Measurements from ENCODE around the gene HDAC4. TPM values are rescaled to one million over a fixed set of nuclear protein-coding genes. Genes with fewer than 3 reads are reported as not detected.

Gene HDAC4
- total RNA-seq, 1 donor from 2014 or later: 11.8 TPM

GRCh38 chr2:239117831-239118230 is 283.0 kb downstream of the HDAC4 start:
- Histone ChIP-seq H3K9ac (ENCODE audit: low read length) (no peak overlapping the region), H3K9me3 (ENCODE audit: insufficient read depth, low read depth, low read length) (no peaks in the 10 kb centered on the region), H3K27ac (ENCODE audit: low read depth, low read length) (no peak overlapping the region), H3K4me3 (ENCODE audit: insufficient read depth, low read depth, low read length) (no peak overlapping the region), H3K4me2 (ENCODE audit: low read length) (no peak overlapping the region), H2AFZ (ENCODE audit: low read depth, low read length) (no peak overlapping the region), H3K79me2 (ENCODE audit: insufficient read depth, low read length) (no peaks in the 10 kb centered on the region), H3K27me3 (ENCODE audit: insufficient read depth, low read length) (no peaks in the 10 kb centered on the region), H4K20me1 (ENCODE audit: insufficient read depth, low read length) (no peaks in the 10 kb centered on the region), H3K4me1 (ENCODE audit: insufficient read depth, low read length) (peaks cover 9% of the 10 kb centered on the region), H3K36me3 (ENCODE audit: insufficient read depth, low read length) (no peaks in the 10 kb centered on the region)
- Mint-ChIP-seq H3K27me3 (ENCODE audit: low read depth, unreplicated experiment) (peaks cover 4% of the 10 kb centered on the region), H3K4me3 (ENCODE audit: unreplicated experiment) (no peak overlapping the region), H3K36me3 (ENCODE audit: low read depth, unreplicated experiment) (peaks cover 3% of the 10 kb centered on the region), H3K9me3 (ENCODE audit: unreplicated experiment) (no peaks in the 10 kb centered on the region), H3K4me1 (ENCODE audit: low read depth, unreplicated experiment) (peaks cover 10% of the 10 kb centered on the region), H3K27ac (ENCODE audit: unreplicated experiment) (no peak overlapping the region)
- FAIRE-seq (no peak), DNase-seq (ENCODE audit: low read depth) (no peak)
- no peak for TF ChIP-seq EZH2 (IDR thresholded peaks at IDR 0.05; ENCODE audit: insufficient read depth, low read length)
- no peak for TF ChIP-seq CTCF (IDR thresholded peaks at IDR 0.05; ENCODE audit: insufficient read depth, low read depth, low read length)

- no peaks in the 10 kb centered on the region for H3K9me3 Mint-ChIP-seq (ENCODE audit: unreplicated experiment)
- no peaks in the 10 kb centered on the region for H3K9me3 ChIP-seq (ENCODE audit: insufficient read depth, low read depth, low read length)
- peaks cover 4% of the 10 kb centered on the region for H3K27me3 Mint-ChIP-seq (ENCODE audit: low read depth, unreplicated experiment)
- no peak overlapping the region for H3K4me3 ChIP-seq (ENCODE audit: insufficient read depth, low read depth, low read length)
- H3K27ac ChIP-seq (ENCODE audit: low read depth, low read length): no peak overlapping the region
- DNase-seq (ENCODE audit: low read depth): peak; percentile 45
- no peak overlapping the region for H3K4me2 ChIP-seq (ENCODE audit: low read length)
- FAIRE-seq: no peak
- H3K4me1 ChIP-seq (ENCODE audit: insufficient read depth, low read length): peaks cover 9% of the 10 kb centered on the region
- peaks cover under 1% of the 10 kb centered on the region for H3K36me3 Mint-ChIP-seq (ENCODE audit: low read depth, unreplicated experiment)
- no peaks in the 10 kb centered on the region for H3K27me3 ChIP-seq (ENCODE audit: insufficient read depth, low read length)
- TF ChIP-seq EZH2 (IDR thresholded peaks at IDR 0.05; ENCODE audit: insufficient read depth, low read length) (no peak), CTCF (IDR thresholded peaks at IDR 0.05; ENCODE audit: insufficient read depth, low read depth, low read length) (no peak)
- no peaks in the 10 kb centered on the region for H4K20me1 ChIP-seq (ENCODE audit: insufficient read depth, low read length)
- H3K9ac ChIP-seq (ENCODE audit: low read length): no peak overlapping the region
- H3K79me2 ChIP-seq (ENCODE audit: insufficient read depth, low read length): no peaks in the 10 kb centered on the region
- no peak overlapping the region for H3K4me3 Mint-ChIP-seq (ENCODE audit: unreplicated experiment)
- H3K36me3 ChIP-seq (ENCODE audit: insufficient read depth, low read length): no peaks in the 10 kb centered on the region
- peaks cover 10% of the 10 kb centered on the region for H3K4me1 Mint-ChIP-seq (ENCODE audit: low read depth, unreplicated experiment)
- no peak overlapping the region for H3K27ac Mint-ChIP-seq (ENCODE audit: unreplicated experiment)
- no peak overlapping the region for H2AFZ ChIP-seq (ENCODE audit: low read depth, low read length)
Observed at GRCh38 chr2:239116456-239117246, 284.2 kb downstream of the HDAC4 start.

GRCh38 chr2:239115616-239116015 is 285.2 kb downstream of the HDAC4 start:
- no peak overlapping the region for H3K27ac ChIP-seq (ENCODE audit: low read depth, low read length)
- no peaks in the 10 kb centered on the region for H4K20me1 ChIP-seq (ENCODE audit: insufficient read depth, low read length)
- TF ChIP-seq EZH2 (IDR thresholded peaks at IDR 0.05; ENCODE audit: insufficient read depth, low read length): no peak
- no peak for TF ChIP-seq CTCF (IDR thresholded peaks at IDR 0.05; ENCODE audit: insufficient read depth, low read depth, low read length)
- no peak for FAIRE-seq
- H3K36me3 ChIP-seq (ENCODE audit: insufficient read depth, low read length): no peaks in the 10 kb centered on the region
- no peak overlapping the region for H2AFZ ChIP-seq (ENCODE audit: low read depth, low read length)
- no peak overlapping the region for H3K4me3 ChIP-seq (ENCODE audit: insufficient read depth, low read depth, low read length)
- Mint-ChIP-seq H3K4me1 (ENCODE audit: low read depth, unreplicated experiment) (peaks cover 10% of the 10 kb centered on the region), H3K9me3 (ENCODE audit: unreplicated experiment) (no peaks in the 10 kb centered on the region), H3K27me3 (ENCODE audit: low read depth, unreplicated experiment) (peaks cover 4% of the 10 kb centered on the region), H3K36me3 (ENCODE audit: low read depth, unreplicated experiment) (no peaks in the 10 kb centered on the region), H3K4me3 (ENCODE audit: unreplicated experiment) (peak overlapping the region; percentile 70), H3K27ac (ENCODE audit: unreplicated experiment) (no peak overlapping the region)
- no peaks in the 10 kb centered on the region for H3K9me3 ChIP-seq (ENCODE audit: insufficient read depth, low read depth, low read length)
- H3K4me2 ChIP-seq (ENCODE audit: low read length): no peak overlapping the region
- no peaks in the 10 kb centered on the region for H3K27me3 ChIP-seq (ENCODE audit: insufficient read depth, low read length)
- H3K9ac ChIP-seq (ENCODE audit: low read length): no peak overlapping the region
- DNase-seq (ENCODE audit: low read depth): no peak
- no peaks in the 10 kb centered on the region for H3K79me2 ChIP-seq (ENCODE audit: insufficient read depth, low read length)
- peaks cover 9% of the 10 kb centered on the region for H3K4me1 ChIP-seq (ENCODE audit: insufficient read depth, low read length)
